ENCODE measurements around the gene RHOD. TPM values are rescaled to one million over a fixed set of nuclear protein-coding genes. Genes with fewer than 3 reads are reported as not detected.
A peak's percentile ranks its signal among the peaks of the same experiment; 100 is the strongest.

The RHOD gene
- total RNA-seq, 4 donors from 2014 or later = 12.4 to 29.7 (median 23.6) TPM

- peaks cover 0 to 16% of the 10 kb centered on the region in 2 donors for H3K36me3 ChIP-seq
- no peak overlapping the region for H3K27ac ChIP-seq
- WGBS, 2 donors (ENCODE audit: low coverage in 1 of 2) = 71% methylated on average over 1 of the region's 3 CpGs; no CpG with 5 or more reads in 1 of the 2 donors
- no peaks in the 10 kb centered on the region for H3K9me3 ChIP-seq
- H3K27me3 ChIP-seq = no peaks in the 10 kb centered on the region
- no peak for ATAC-seq
- no peak overlapping the region for H3K4me3 ChIP-seq
- TF ChIP-seq CTCF (IDR thresholded peaks at IDR 0.05) = no peak
- TF ChIP-seq POLR2A (IDR thresholded peaks at IDR 0.05) = no peak
- no peak for TF ChIP-seq EP300 (IDR thresholded peaks at IDR 0.05)
- no peak for TF ChIP-seq POLR2AphosphoS5 (IDR thresholded peaks at IDR 0.05)
- H3K4me1 ChIP-seq = peaks cover 0 to 1% (median 0%) of the 10 kb centered on the region in 3 donors
These were observed 9.7 kb downstream of the RHOD start for GRCh38 chr11:67066333-67066709.

- H3K4me3 ChIP-seq = peak overlapping the region in 1 of 2 donors; percentile 36
- H3K27ac ChIP-seq = no peak overlapping the region
- peaks cover 0 to 8% (median 0%) of the 10 kb centered on the region in 3 donors for H3K4me1 ChIP-seq
- 33 to 51% methylated on average over 6 to 12 of the region's 53 CpGs for WGBS, 2 donors (ENCODE audit: low coverage in 1 of 2)
- peak in 3 of 4 experiments; percentile 63 to 91 (median 76) for TF ChIP-seq CTCF (IDR thresholded peaks at IDR 0.05)
- no peak for TF ChIP-seq POLR2A (IDR thresholded peaks at IDR 0.05)
- no peaks in the 10 kb centered on the region for H3K9me3 ChIP-seq
- H3K27me3 ChIP-seq = no peaks in the 10 kb centered on the region
- peaks cover 0 to 5% of the 10 kb centered on the region in 2 donors for H3K36me3 ChIP-seq
- peak; percentile 74 for ATAC-seq
These were observed 15.0 kb downstream of the RHOD start for GRCh38 chr11:67071420-67072284.

GRCh38 chr11:67072295-67072694 lies 15.6 kb downstream of the RHOD start:
- H3K36me3 ChIP-seq = no peaks in the 10 kb centered on the region
- 91% methylated on average over 11 of the region's 11 CpGs; no CpG with 5 or more reads in 1 of the 2 donors for WGBS, 2 donors (ENCODE audit: low coverage in 1 of 2)
- peaks cover 0 to 8% (median 0%) of the 10 kb centered on the region in 3 donors for H3K4me1 ChIP-seq
- no peaks in the 10 kb centered on the region for H3K27me3 ChIP-seq
- H3K9me3 ChIP-seq = no peaks in the 10 kb centered on the region
- TF ChIP-seq POLR2AphosphoS5 (IDR thresholded peaks at IDR 0.05) (no peak), EP300 (IDR thresholded peaks at IDR 0.05) (no peak), POLR2A (IDR thresholded peaks at IDR 0.05) (no peak), CTCF (IDR thresholded peaks at IDR 0.05) (no peak)
- no peak overlapping the region for H3K27ac ChIP-seq
- H3K4me3 ChIP-seq = no peak overlapping the region
- ATAC-seq = no peak

GRCh38 chr11:67073908-67074307 lies 17.3 kb downstream of the RHOD start:
- no peak overlapping the region for H3K27ac ChIP-seq
- H3K27me3 ChIP-seq = peaks cover 8% of the 10 kb centered on the region
- no peaks in the 10 kb centered on the region for H3K9me3 ChIP-seq
- H3K36me3 ChIP-seq = no peaks in the 10 kb centered on the region
- no peak for ATAC-seq
- peaks cover 0 to 8% (median 0%) of the 10 kb centered on the region in 3 donors for H3K4me1 ChIP-seq
- TF ChIP-seq POLR2AphosphoS5 (IDR thresholded peaks at IDR 0.05) (no peak), POLR2A (IDR thresholded peaks at IDR 0.05) (no peak), CTCF (IDR thresholded peaks at IDR 0.05) (no peak), EP300 (IDR thresholded peaks at IDR 0.05) (no peak)
- WGBS, 2 donors (ENCODE audit: low coverage in 1 of 2) = 74% methylated on average over 5 to 7 of the region's 9 CpGs
- no peak overlapping the region for H3K4me3 ChIP-seq

GRCh38 chr11:67076202-67076601 lies 19.6 kb downstream of the RHOD start:
- H3K9me3 ChIP-seq = no peaks in the 10 kb centered on the region
- no peak for TF ChIP-seq EP300 (IDR thresholded peaks at IDR 0.05)
- no peak for TF ChIP-seq POLR2A (IDR thresholded peaks at IDR 0.05)
- no peak for ATAC-seq
- H3K27ac ChIP-seq = no peak overlapping the region
- H3K36me3 ChIP-seq = no peaks in the 10 kb centered on the region
- peaks cover 8% of the 10 kb centered on the region for H3K27me3 ChIP-seq
- H3K4me1 ChIP-seq = peaks cover 0 to 8% (median 0%) of the 10 kb centered on the region in 3 donors
- no peak overlapping the region for H3K4me3 ChIP-seq
- WGBS, 2 donors (ENCODE audit: low coverage in 1 of 2) = 83% methylated on average over 2 to 3 of the region's 6 CpGs
